Lung (tissue), 12 donors: ENCODE results near the gene NRXN2. TPM values are rescaled to one million over a fixed set of nuclear protein-coding genes. Genes with fewer than 3 reads are reported as not detected.

Experiments used
- ATAC-seq: fragments of 200-7000 bp; cut with Tn5 transposase; one replicate; pipeline ENCODE4 v1.9.1; 2020; ENCODE audit warnings: moderate number of reproducible peaks; ENCODE audit not compliant: insufficient read depth, low FRiP score
- DNase-seq, 3 donors: peaks; one replicate each; pipeline ENCODE4 v3.0.0-alpha.2; 2013 to 2017
- H3K27ac ChIP-seq, 2 donors: one replicate each; pipeline ENCODE4 v1.5.1; 2013; ENCODE audit warnings: mild to moderate bottlenecking in 2 of 2, moderate library complexity in 2 of 2, control low read depth in 1 of 2, inconsistent platforms in 1 of 2, low read depth in 1 of 2, low read length in 1 of 2
- H3K27me3 ChIP-seq, 3 donors: one replicate each; pipeline ENCODE4 v1.5.1; 2013; ENCODE audit warnings: low read length in 2 of 3; ENCODE audit not compliant: control insufficient read depth in 3 of 3, insufficient read depth in 3 of 3
- H3K36me3 ChIP-seq, 4 donors: one replicate each; pipeline ENCODE4 v1.5.1; 2013; ENCODE audit warnings: low read length in 4 of 4, mild to moderate bottlenecking in 1 of 4, moderate library complexity in 1 of 4; ENCODE audit not compliant: control insufficient read depth in 4 of 4, insufficient read depth in 4 of 4
- H3K4me1 ChIP-seq, 5 donors: one replicate each; pipeline ENCODE4 v1.5.1; 2013; ENCODE audit warnings: low read length in 5 of 5, mild to moderate bottlenecking in 2 of 5, moderate library complexity in 1 of 5; ENCODE audit not compliant: control insufficient read depth in 5 of 5, insufficient read depth in 5 of 5
- H3K4me3 ChIP-seq: one replicate; pipeline ENCODE4 v1.5.1; 2013; ENCODE audit warnings: mild to moderate bottlenecking, control low read depth, moderate library complexity
- H3K9ac ChIP-seq, 2 donors: one replicate each; pipeline ENCODE4 v1.5.1; 2013; ENCODE audit warnings: low read length in 2 of 2, control low read depth in 1 of 2; ENCODE audit not compliant: insufficient read depth in 1 of 2
- H3K9me3 ChIP-seq, 4 donors: one replicate each; pipeline ENCODE4 v1.5.1; 2013; ENCODE audit warnings: low read length in 3 of 4, mild to moderate bottlenecking in 1 of 4, moderate library complexity in 1 of 4; ENCODE audit not compliant: control insufficient read depth in 4 of 4, insufficient read depth in 3 of 4
- WGBS, 2 donors: extraction: QIAGEN DNeasy Blood & Tissue Kit; methylation state at CpG; one replicate each; pipeline ENCODE4 v1.1.7; 2013; 5-methylcytosine and 5-hydroxymethylcytosine counted together
- polyA plus RNA-seq, 2 donors: library from polyadenylated mRNA; stranded (reverse); fragments of 200-250 nt; gene quantifications; one replicate each; pipeline ENCODE4 v1.2.1, GENCODE V29; 2013
- total RNA-seq, 2 donors: library from RNA; depleted of rRNA in 1 of 2; stranded (reverse); fragments of >200 nt in 1 of 2; gene quantifications; one replicate each; pipeline ENCODE4 v1.2.1, GENCODE V29; 2014 to 2021
- TF ChIP-seq, protein P1 (sequence below): IDR thresholded peaks from 2 replicates; pipeline ENCODE4 v1.5.1; 2012; ENCODE audit warnings: mild to moderate bottlenecking; ENCODE audit errors: control extremely low read depth, extremely low read depth
- donor health status: control.
- donor health status: control.
- donor health status: Bipolar disorder and iron deficiency.
- donor health status: healthy.
- donor health status: DM: yes; HTN: yes; CAD: no.

The NRXN2 gene
- total and polyA plus RNA-seq, 4 donors: 0.39 to 6.6 (median 1.1) TPM

DNA sequence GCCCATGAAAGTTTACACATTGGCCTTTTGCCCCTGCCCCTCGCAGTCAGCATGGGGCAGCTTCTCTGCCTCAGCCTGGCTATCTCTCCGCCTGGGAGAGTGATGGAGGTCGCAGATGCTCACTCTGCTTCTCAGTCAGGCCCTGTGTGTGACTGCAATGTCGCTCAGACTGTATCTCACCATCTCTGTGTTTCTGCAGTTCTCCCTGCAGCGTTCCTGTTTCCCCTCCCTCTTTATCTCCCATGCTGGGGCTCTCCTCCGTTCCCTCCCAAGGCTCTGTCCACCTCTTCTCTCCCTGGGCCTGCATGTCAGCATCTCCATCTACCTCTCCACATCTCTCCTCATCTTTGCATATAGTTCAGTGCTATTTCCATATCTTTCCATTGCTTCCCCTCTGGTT lies 93.9 kb downstream of the NRXN2 start:
- ATAC-seq: no peak
- TF ChIP-seq, protein P1, sequence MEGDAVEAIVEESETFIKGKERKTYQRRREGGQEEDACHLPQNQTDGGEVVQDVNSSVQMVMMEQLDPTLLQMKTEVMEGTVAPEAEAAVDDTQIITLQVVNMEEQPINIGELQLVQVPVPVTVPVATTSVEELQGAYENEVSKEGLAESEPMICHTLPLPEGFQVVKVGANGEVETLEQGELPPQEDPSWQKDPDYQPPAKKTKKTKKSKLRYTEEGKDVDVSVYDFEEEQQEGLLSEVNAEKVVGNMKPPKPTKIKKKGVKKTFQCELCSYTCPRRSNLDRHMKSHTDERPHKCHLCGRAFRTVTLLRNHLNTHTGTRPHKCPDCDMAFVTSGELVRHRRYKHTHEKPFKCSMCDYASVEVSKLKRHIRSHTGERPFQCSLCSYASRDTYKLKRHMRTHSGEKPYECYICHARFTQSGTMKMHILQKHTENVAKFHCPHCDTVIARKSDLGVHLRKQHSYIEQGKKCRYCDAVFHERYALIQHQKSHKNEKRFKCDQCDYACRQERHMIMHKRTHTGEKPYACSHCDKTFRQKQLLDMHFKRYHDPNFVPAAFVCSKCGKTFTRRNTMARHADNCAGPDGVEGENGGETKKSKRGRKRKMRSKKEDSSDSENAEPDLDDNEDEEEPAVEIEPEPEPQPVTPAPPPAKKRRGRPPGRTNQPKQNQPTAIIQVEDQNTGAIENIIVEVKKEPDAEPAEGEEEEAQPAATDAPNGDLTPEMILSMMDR: no peak
- Histone ChIP-seq H3K4me3 (no peak overlapping the region), H3K4me1 (no peaks in the 10 kb centered on the region), H3K36me3 (peaks cover 0 to 20% (median 8%) of the 10 kb centered on the region in 4 donors), H3K27ac (no peak overlapping the region), H3K9ac (no peak overlapping the region), H3K27me3 (peaks cover 0 to 16% (median 0%) of the 10 kb centered on the region in 3 donors), H3K9me3 (peaks cover 0 to 3% (median 0%) of the 10 kb centered on the region in 4 donors)
- 84 to 94% methylated on average over 6 of the region's 6 CpGs for WGBS, 2 donors
- DNase-seq: no peak

DNA sequence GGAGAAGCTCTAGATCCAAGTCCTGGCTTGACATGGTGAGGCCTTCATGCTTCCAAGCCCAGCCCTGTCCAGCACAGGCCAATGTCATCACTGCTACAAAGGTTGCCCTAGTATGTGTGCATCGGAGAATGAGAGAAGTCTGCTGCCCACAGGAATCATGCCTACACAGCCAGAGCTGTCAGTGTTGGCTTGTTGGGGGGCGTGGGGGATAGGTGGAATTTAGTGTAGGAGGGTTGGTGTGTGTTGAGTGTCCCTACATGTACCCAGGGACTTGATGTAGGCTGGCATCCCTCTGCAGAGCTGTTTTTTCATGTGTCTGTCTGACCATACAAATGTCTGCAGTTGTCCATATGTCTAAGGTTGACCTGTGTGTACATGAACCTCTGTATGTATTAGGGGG lies 94.4 kb downstream of the NRXN2 start:
- H3K4me3 ChIP-seq: no peak overlapping the region
- no peaks in the 10 kb centered on the region for H3K4me1 ChIP-seq
- TF ChIP-seq, protein P1: no peak
- no peak overlapping the region for H3K27ac ChIP-seq
- H3K9me3 ChIP-seq: peaks cover 0 to 3% (median 0%) of the 10 kb centered on the region in 4 donors
- H3K36me3 ChIP-seq: peaks cover 0 to 20% (median 8%) of the 10 kb centered on the region in 4 donors
- H3K27me3 ChIP-seq: peaks cover 0 to 16% (median 0%) of the 10 kb centered on the region in 3 donors
- no peak overlapping the region for H3K9ac ChIP-seq
- no peak for DNase-seq
- WGBS, 2 donors: 91 to 92% methylated on average over 2 of the region's 2 CpGs
- no peak for ATAC-seq

DNA sequence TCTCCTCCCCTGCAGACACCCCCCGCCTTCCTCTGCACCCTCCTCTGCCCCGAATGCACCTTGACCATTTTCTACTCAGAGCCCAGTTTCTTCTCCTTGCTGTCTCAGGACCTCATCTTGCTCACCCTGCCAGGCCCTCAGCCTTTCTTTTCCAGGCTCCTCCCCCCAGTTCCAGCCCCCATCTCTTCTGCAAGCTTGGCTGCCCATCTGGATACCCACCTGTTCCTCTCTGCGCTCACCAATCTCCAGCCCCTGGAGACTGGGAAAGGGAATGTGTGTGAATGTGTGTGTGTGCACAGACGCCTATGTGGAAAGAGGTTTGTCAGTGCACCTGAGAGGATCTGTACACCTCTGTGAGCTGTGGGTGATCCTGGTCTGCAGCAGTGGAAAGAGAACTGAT lies 95.6 kb downstream of the NRXN2 start:
- H3K4me3 ChIP-seq: no peak overlapping the region
- peaks cover 0 to 3% (median 0%) of the 10 kb centered on the region in 4 donors for H3K9me3 ChIP-seq
- peaks cover 0 to 17% (median 6%) of the 10 kb centered on the region in 4 donors for H3K36me3 ChIP-seq
- peaks cover 0 to 16% (median 0%) of the 10 kb centered on the region in 3 donors for H3K27me3 ChIP-seq
- no peak for ATAC-seq
- TF ChIP-seq, protein P1: no peak
- no peak overlapping the region for H3K9ac ChIP-seq
- no peak overlapping the region for H3K27ac ChIP-seq
- H3K4me1 ChIP-seq: no peaks in the 10 kb centered on the region
- no peak for DNase-seq
- 91 to 92% methylated on average over 4 of the region's 4 CpGs for WGBS, 2 donors

DNA sequence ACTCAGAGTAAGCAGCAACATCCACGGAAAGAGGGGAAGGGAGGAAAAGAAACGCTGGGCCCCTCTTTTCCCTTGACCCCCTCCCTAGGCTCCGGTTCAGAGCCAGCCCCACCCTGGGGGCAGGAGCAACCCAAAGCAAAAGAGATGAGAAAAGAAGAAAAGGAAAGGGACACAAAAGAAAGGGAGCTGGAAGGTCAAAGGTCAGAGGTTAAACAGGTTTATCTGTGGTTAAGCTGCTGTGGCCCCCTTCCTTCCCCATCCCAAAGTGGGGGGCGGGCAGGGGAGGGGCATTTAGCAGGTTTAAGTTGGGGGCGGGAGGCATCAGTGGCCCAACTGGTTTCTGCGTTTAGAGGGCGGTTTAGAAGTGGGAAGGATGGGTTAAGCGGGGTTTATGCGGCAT lies 96.4 kb downstream of the NRXN2 start:
- no peak for ATAC-seq
- TF ChIP-seq, protein P1: no peak
- WGBS, 2 donors: 74 to 79% methylated on average over 9 of the region's 9 CpGs

More for the DNA sequence above, 96.4 kb downstream of the NRXN2 start:
- Histone ChIP-seq H3K4me3 (no peak overlapping the region), H3K27me3 (peaks cover 0 to 10% (median 0%) of the 10 kb centered on the region in 3 donors), H3K27ac (no peak overlapping the region), H3K9ac (no peak overlapping the region), H3K9me3 (peaks cover 0 to 3% (median 0%) of the 10 kb centered on the region in 4 donors), H3K36me3 (peaks cover 0 to 11% (median 6%) of the 10 kb centered on the region in 4 donors), H3K4me1 (peaks cover 0 to 4% (median 0%) of the 10 kb centered on the region in 5 donors)
- DNase-seq: no peak
